ENCODE measurements around the gene PDZRN3.

Gene PDZRN3

GRCh38 chr3:73448761-73449301 is 175.9 kb downstream of the PDZRN3 start:
- no peak for DNase-seq

- no peak for DNase-seq
Observed at GRCh38 chr3:73448041-73448440, 176.7 kb downstream of the PDZRN3 start.

- no peak for DNase-seq
Observed at GRCh38 chr3:73447111-73447510, 177.6 kb downstream of the PDZRN3 start.

- DNase-seq = no peak
Observed at GRCh38 chr3:73446467-73447110, 178.2 kb downstream of the PDZRN3 start.

- DNase-seq = no peak
Observed at GRCh38 chr3:73442886-73443285, 181.9 kb downstream of the PDZRN3 start.

- DNase-seq = no peak
Observed at GRCh38 chr3:73442152-73442551, 182.6 kb downstream of the PDZRN3 start.

- no peak for DNase-seq
Observed at GRCh38 chr3:73437828-73438227, 186.9 kb downstream of the PDZRN3 start.

- DNase-seq = peak; percentile 58
Observed at GRCh38 chr3:73435055-73435454, 189.7 kb downstream of the PDZRN3 start.

- DNase-seq = no peak
Observed at GRCh38 chr3:73433687-73434086, 191.1 kb downstream of the PDZRN3 start.

- DNase-seq = no peak
Observed at GRCh38 chr3:73433079-73433478, 191.7 kb downstream of the PDZRN3 start.

GRCh38 chr3:73432706-73433032 is 192.1 kb downstream of the PDZRN3 start:
- DNase-seq = no peak

GRCh38 chr3:73432023-73432705 is 192.6 kb downstream of the PDZRN3 start:
- peak; percentile 46 for DNase-seq

- peak; percentile 83 for DNase-seq
Observed at GRCh38 chr3:73431183-73431900, 193.4 kb downstream of the PDZRN3 start.

- DNase-seq = no peak
Observed at GRCh38 chr3:73427048-73427706, 197.6 kb downstream of the PDZRN3 start.

GRCh38 chr3:73426606-73427005 is 198.1 kb downstream of the PDZRN3 start:
- no peak for DNase-seq

- no peak for DNase-seq
Observed at GRCh38 chr3:73423116-73423515, 201.6 kb downstream of the PDZRN3 start.

GRCh38 chr3:73422571-73422970 is 202.2 kb downstream of the PDZRN3 start:
- DNase-seq = no peak

GRCh38 chr3:73419942-73420341 is 204.8 kb downstream of the PDZRN3 start:
- DNase-seq = no peak

GRCh38 chr3:73419179-73419803 is 205.4 kb downstream of the PDZRN3 start:
- no peak for DNase-seq

- DNase-seq = no peak
Observed at GRCh38 chr3:73418681-73419080, 206.1 kb downstream of the PDZRN3 start.

- no peak for DNase-seq
Observed at GRCh38 chr3:73415118-73415517, 209.6 kb downstream of the PDZRN3 start.

- DNase-seq = no peak
Observed at GRCh38 chr3:73413619-73414018, 211.1 kb downstream of the PDZRN3 start.

- no peak for DNase-seq
Observed at GRCh38 chr3:73411993-73412392, 212.7 kb downstream of the PDZRN3 start.
